WERI-Rb-1 (cell line): ENCODE results near the gene STK17A.

Source experiments
- DNase-seq: peaks from one replicate; pipeline ENCODE4 v3.0.0-alpha.2; 2020
- H3K27ac ChIP-seq: fragments of 250-450 bp; sonication (Bioruptor Pico); 2 replicates; pipeline ENCODE4 v1.5.1; 2020; ENCODE audit warnings: mild to moderate bottlenecking, moderate library complexity
- H3K27me3 ChIP-seq: fragments of 250-450 bp; sonication (Bioruptor Pico); 2 replicates; pipeline ENCODE4 v1.5.1; 2021; ENCODE audit warnings: mild to moderate bottlenecking, low read depth, moderate library complexity; ENCODE audit not compliant: insufficient read depth, severe bottlenecking
- H3K36me3 ChIP-seq: fragments of 250-450 bp; sonication (Bioruptor Pico); 2 replicates; pipeline ENCODE4 v1.5.1; 2020; ENCODE audit warnings: mild to moderate bottlenecking, moderate library complexity
- H3K4me3 ChIP-seq: 2 replicates; pipeline ENCODE4 v1.5.1; 2011; ENCODE audit warnings: low read depth, mild to moderate bottlenecking, control low read depth, low read length
- H3K9me3 ChIP-seq: fragments of 250-450 bp; sonication (Bioruptor Pico); 2 replicates; pipeline ENCODE4 v1.5.1; 2021; ENCODE audit warnings: mild to moderate bottlenecking, moderate library complexity; ENCODE audit not compliant: severe bottlenecking
- TF ChIP-seq, protein P1 (sequence below): IDR thresholded peaks from 2 replicates; pipeline ENCODE4 v1.5.1; 2011; ENCODE audit warnings: low read depth, mild to moderate bottlenecking, control low read depth, inconsistent platforms, low read length

STK17A gene

DNA sequence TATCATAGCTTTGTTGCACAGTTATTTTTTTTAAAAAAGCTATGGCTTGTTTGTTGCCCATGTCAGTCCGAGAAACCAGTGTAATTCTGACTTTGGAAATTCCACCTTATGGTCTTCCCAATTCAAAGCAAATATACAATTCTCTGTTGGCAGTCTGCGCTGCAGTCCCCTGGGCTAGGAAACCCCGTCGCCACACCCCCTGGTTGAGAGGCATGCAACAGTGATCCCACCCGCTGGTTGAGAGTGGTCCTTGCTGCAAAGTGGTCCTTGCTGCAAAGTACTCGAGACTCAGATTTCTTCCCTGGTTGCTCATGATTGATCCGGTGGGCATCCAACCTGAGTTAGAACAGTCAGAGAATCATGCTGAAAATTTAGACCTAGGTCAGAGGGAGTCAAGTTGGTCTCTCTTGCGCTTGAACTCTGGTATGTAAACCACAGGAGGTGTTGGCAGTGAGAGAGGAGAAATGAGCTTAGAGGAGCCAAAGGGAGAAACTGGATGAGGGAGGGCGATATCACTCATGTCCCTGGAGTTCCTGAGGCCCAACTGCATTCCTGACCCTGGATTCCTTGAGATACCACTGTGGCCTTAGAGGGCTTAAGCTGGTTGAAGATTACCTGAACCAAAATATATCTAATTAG, 45.0 kb upstream of the STK17A start:
- Histone ChIP-seq H3K27me3 (no peaks in the 10 kb centered on the region), H3K9me3 (no peaks in the 10 kb centered on the region), H3K27ac (no peak overlapping the region), H3K36me3 (no peaks in the 10 kb centered on the region), H3K4me3 (no peak overlapping the region)
- TF ChIP-seq, protein P1, sequence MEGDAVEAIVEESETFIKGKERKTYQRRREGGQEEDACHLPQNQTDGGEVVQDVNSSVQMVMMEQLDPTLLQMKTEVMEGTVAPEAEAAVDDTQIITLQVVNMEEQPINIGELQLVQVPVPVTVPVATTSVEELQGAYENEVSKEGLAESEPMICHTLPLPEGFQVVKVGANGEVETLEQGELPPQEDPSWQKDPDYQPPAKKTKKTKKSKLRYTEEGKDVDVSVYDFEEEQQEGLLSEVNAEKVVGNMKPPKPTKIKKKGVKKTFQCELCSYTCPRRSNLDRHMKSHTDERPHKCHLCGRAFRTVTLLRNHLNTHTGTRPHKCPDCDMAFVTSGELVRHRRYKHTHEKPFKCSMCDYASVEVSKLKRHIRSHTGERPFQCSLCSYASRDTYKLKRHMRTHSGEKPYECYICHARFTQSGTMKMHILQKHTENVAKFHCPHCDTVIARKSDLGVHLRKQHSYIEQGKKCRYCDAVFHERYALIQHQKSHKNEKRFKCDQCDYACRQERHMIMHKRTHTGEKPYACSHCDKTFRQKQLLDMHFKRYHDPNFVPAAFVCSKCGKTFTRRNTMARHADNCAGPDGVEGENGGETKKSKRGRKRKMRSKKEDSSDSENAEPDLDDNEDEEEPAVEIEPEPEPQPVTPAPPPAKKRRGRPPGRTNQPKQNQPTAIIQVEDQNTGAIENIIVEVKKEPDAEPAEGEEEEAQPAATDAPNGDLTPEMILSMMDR = no peak
- DNase-seq = no peak

DNA sequence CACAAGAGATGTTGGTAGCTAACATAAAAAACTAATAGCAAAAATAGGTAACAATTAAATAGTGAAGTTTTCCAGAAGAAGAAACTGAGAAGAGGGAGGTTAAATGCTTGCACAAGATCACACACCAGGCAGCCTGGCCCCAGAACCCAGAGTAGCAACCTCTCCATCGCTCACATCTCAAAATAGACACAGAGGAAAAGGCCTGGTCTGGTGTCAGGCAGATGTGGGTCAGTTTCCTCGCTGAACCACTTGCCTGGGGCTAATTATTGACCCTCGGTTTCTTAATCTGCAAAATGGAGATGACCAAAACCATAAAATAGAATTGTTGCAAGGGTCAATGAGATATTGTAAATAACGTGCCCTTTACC, 44.5 kb upstream of the STK17A start:
- TF ChIP-seq, protein P1 = no peak
- H3K9me3 ChIP-seq = no peaks in the 10 kb centered on the region
- DNase-seq = no peak
- no peaks in the 10 kb centered on the region for H3K27me3 ChIP-seq
- H3K27ac ChIP-seq = no peak overlapping the region
- no peaks in the 10 kb centered on the region for H3K36me3 ChIP-seq
- no peak overlapping the region for H3K4me3 ChIP-seq

DNA sequence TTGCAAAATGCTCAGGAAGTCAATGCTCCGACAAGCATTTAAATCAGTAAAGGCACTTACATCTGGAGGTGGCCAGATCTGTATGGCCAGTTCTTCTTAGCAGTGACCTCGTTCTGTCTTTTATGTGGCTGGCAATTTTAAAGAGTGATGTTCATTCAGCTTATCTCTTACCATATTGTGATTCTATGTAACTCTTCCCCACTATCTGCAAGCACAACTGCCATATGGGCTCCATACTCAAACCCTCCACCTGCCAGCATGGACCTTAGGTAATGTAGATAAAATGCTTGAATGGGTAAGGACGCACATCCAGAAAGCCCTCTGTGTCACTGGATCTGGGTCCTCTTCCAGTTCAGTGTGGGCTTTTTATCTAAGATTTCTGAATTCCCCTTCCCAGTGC, 42.4 kb upstream of the STK17A start:
- no peaks in the 10 kb centered on the region for H3K27me3 ChIP-seq
- H3K36me3 ChIP-seq = no peaks in the 10 kb centered on the region
- no peak overlapping the region for H3K4me3 ChIP-seq
- TF ChIP-seq, protein P1 = no peak
- no peaks in the 10 kb centered on the region for H3K9me3 ChIP-seq
- no peak for DNase-seq
- no peak overlapping the region for H3K27ac ChIP-seq

DNA sequence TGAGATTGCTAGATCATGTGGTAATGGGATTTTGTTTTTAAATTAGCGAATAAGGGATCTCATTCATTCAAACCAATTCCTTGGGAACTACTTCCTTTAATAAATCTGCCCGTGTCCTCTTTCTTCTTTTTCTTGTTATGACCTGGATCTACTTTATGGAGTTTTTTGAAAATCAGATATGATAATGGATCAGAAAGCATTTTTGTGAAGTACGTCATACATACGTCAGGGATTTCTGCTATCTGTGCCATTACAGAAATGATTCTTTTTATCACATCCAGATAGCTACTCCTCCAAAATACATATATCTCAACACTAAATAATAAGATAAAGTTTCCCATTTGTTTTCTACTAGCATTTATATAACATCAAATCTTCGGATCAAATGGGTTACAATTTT, 40.2 kb upstream of the STK17A start:
- Histone ChIP-seq H3K4me3 (no peak overlapping the region), H3K27ac (no peak overlapping the region), H3K27me3 (no peaks in the 10 kb centered on the region), H3K36me3 (no peaks in the 10 kb centered on the region), H3K9me3 (no peaks in the 10 kb centered on the region)
- no peak for DNase-seq
- TF ChIP-seq, protein P1 = no peak

DNA sequence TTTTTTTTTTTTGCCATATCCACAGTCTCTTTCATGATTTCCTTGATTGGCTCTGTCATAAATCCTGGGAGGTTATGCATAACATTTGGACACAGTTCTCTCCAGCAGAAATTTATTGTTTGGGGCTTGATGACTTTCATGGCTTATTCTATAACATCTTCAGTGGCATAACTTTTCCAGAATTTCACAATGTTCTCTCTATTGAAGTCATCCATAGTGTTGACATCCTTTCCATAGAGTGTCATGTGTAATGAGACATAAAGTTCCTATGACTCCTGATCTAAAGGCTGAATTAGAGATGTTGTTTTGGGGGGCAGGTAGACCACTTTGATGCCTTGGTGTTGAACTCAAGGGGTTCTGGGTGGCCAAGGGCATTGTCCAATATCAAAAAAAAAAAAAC, 36.7 kb upstream of the STK17A start:
- Histone ChIP-seq H3K27me3 (no peaks in the 10 kb centered on the region), H3K27ac (no peak overlapping the region), H3K36me3 (no peaks in the 10 kb centered on the region), H3K9me3 (no peaks in the 10 kb centered on the region), H3K4me3 (no peak overlapping the region)
- TF ChIP-seq, protein P1 = no peak
- DNase-seq = no peak

DNA sequence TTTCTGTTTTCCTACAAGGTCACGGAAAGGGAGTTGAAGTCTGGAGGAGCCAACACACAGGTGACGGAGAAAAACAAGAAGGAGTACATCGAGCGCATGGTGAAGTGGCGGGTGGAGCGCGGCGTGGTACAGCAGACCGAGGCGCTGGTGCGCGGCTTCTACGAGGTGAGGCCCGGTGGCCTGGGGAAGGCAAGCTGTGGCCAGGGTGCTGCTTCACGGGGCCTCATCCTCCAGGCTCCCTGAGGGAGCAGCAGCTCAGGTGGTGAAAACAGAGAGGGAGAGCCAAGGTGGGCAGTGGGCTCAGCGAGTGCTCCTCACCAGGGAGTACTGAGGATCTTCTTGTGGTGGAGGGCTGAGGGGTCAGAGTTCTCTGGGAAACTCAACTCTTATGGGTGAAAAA, 32.5 kb upstream of the STK17A start:
- Histone ChIP-seq H3K9me3 (no peaks in the 10 kb centered on the region), H3K27me3 (no peaks in the 10 kb centered on the region), H3K36me3 (no peaks in the 10 kb centered on the region), H3K4me3 (no peak overlapping the region), H3K27ac (no peak overlapping the region)
- TF ChIP-seq, protein P1 = no peak
- DNase-seq = no peak
